Hepatocyte (in vitro differentiated cells): ENCODE data around the gene HEXB.

Experiments used
- CTCF ChIP-seq: fragments of 200-600 bp; sonication (generic); IDR thresholded peaks from 2 replicates; pipeline ENCODE4 v1.5.1; 2016; ENCODE audit warnings: antibody characterized with exemption, mild to moderate bottlenecking; ENCODE audit not compliant: poor library complexity
- EZH2 ChIP-seq: fragments of 200-600 bp; sonication (generic); IDR thresholded peaks from 2 replicates; pipeline ENCODE4 v1.6.1; 2016; ENCODE audit warnings: antibody characterized with exemption, mild to moderate bottlenecking, borderline replicate concordance

- TF ChIP-seq CTCF (no peak), EZH2 (peak; percentile 39)
Measured at GRCh38 chr5:74639807-74640449, 45.1 kb upstream of the HEXB start.
